Suppressor macrophage treated with lipopolysaccharide for 4 hours (primary cell): ENCODE measurements around the gene HOXA13.

Source experiments
- DNase-seq: peaks from one replicate; pipeline ENCODE4 v3.0.0-alpha.2; 2020

HOXA13 gene

DNA sequence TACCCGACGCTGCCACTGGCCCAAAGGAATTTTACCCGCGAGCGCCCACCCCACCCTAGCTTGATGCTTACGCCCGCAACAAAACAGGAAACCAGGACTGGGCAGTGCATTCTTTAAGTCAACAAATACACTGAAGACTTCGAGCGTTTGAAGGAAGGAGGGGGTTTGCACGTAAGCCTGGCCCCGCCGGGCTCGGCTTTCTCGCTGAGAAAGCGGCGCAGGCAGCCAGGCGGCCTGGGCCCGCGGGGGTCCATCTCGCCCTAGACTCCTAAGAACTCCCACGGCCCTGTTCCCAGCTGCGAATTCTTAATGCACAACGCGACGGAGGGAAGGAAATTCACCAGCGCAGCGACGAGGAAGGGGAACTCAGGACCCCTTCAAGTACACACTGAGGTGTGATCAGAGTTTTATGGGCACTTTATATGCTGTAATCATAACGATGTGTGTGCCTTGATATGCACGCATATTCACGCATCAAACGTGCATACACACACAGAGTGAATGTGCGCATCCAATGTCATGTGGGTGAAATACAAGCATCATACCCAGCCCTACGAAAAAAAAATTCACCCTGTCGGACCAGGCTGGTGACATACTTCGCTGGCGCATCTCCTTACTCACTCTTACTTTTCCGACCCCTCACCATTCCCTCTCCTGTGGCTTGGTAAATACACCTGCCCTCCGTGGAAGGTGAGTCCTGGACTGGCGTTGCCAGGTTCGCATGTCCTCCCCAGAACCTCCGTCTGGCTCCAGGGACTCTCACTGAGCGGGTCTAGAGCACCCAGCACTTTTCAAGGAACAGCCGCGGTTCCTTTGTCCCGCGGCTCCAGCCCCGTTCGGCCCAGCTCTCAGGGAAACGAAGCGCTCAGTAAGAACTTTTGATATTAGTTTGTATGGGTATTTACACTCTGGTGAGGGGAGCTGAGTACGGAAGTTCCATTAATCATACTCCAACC lies 5.7 kb upstream of the HOXA13 start:
- DNase-seq, result no peak

GRCh38 chr7:27204851-27205322 lies 5.0 kb upstream of the HOXA13 start:
- DNase-seq, result no peak

- DNase-seq, result no peak
Observed at GRCh38 chr7:27203964-27204594, 4.2 kb upstream of the HOXA13 start.

DNA sequence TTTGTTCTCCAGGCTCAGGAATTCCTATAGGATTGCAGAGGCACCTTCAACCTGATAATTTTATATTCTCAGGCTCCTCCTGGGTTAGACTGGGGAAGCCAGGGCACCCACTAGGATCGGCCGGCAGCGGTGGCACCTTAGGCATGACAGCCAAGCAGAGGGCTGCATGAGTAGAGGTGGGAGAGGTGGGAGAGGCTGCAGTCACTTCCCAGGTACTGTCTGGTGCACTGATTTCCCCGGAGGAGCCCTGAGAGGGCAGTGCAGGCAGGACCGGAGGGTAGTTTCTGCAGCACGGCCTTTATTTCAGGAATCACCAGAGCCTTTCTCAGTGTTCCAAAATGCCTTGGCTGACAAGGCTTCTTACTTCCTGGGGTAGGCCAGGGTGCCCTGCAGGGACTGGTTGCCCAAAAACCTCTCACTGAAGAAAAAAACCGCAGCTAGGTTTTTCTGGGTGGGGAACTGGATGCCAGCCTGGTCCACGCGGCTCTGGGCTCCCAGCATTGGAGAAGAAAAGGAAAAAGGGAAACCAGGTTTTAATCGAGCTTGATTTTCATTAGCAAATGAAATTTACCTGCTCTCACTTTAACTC lies 3.6 kb upstream of the HOXA13 start:
- no peak for DNase-seq

DNA sequence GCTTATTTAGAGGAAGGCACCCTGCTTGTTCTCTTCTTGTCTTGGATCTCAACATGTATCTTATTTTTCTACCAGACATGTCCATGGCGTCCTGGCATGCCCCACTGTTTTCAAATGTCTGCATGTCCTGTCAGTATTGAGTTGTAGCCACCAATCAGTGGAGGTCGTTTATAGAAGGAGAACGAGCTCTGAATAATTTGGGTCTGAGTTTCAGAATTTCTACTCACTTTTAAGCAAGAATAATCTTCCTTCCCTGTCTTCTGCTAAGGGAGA lies 2.9 kb upstream of the HOXA13 start:
- DNase-seq, result no peak

DNA sequence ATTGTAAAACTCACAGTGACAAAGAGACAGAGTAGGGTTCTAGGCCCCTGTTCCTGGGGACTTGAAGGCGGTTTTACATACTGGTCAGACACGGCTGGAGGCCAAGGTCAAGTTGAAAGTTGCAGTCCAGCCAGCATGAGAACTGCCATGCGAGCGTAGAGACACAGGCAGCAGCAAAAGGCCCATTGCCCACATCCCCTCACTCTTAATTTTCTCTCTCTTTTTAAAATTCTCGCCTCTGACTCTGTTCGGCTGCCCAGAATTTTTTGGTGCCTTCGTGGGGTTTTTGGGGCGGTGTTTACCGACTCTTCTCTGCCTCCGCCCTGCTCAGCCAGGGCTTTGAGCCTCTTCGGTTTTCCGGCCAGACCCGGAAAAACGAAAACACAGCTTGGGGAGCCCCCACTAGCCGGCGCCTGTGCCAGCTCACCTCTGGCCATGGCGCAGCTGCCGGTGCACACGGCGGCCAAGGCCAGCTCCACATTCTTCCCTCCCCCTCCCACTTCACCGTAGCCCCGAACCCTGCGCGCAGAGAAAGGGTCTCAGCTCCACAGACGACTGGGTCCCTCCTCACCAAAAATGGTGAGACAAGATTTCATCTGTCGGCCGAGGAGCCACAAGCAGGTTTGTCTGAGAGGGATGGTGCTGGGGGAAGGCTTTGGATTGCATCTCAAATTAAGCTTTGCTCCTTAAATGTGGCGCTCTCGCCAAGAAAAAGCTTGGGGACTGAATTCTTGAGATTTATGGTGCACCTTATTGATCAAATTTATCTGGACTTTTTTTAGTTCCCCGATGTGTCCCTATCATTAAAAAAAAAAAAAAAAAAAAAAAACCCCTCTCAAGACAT lies 2.3 kb upstream of the HOXA13 start:
- no peak for DNase-seq

GRCh38 chr7:27201580-27202017 lies 1.7 kb upstream of the HOXA13 start:
- no peak for DNase-seq

- peak; percentile 77 for DNase-seq
Observed at GRCh38 chr7:27200761-27201579, 1.1 kb upstream of the HOXA13 start.

- DNase-seq, result peak; percentile 21
Observed at GRCh38 chr7:27198871-27199801, 755 bp downstream of the HOXA13 start.

GRCh38 chr7:27198138-27198841 lies 1.6 kb downstream of the HOXA13 start:
- DNase-seq, result no peak

GRCh38 chr7:27197137-27198042 lies 2.5 kb downstream of the HOXA13 start:
- no peak for DNase-seq

DNA sequence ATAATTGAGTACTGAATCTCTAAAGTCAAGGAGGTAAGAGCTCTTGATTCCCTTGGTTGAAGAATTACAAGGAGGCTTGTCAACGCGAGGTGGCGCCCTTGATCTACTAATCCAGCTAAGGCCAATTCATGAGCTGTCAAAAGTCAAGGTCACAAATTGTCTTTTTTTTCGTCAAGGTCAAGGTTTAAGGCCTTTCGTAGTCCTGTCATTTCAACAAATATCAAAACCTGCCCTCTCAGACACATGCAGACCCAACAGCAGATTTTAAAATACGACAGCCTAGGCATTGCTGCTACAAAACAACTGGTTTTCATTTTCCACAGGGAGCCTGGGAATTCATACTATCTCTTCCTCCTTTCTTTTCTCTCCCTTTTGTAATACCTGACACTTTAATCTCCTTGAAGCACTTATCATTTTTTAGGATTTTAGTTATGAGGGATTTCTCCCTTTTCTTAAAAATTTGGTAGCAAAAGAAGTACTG lies 3.6 kb downstream of the HOXA13 start:
- peak; percentile 84 for DNase-seq

DNA sequence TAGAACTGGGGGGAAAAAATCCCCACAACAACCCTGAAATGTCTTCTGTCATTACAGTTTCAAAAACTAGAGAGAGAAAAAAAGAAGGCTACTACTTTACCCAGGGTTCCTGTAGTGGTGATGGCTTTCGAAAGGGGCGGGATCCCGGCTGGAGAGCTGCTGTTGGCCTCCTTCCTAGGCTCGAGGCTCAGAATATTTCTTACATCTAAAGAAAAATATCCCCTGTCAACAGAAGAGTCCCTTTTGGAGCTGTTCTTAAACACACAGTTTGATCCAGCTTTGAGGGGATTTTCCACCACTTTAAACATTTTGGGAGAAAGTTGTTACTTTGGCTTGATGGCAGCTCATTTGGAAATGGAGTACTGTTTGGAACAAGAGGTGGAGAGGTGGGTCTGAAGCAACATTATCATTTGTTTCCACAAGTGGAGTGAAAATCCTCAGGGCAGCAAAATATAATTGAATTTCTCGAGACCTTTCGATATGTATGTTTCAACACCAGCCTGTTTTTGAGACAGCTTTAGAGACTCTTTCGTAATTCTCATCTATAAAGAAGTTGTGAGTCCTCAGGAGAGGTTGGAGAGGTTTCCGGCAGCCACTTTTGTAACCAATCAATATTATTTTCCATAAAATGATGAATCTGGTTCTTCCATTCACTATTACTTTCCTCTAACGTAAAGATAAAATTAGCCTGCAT lies 5.1 kb downstream of the HOXA13 start:
- no peak for DNase-seq

DNA sequence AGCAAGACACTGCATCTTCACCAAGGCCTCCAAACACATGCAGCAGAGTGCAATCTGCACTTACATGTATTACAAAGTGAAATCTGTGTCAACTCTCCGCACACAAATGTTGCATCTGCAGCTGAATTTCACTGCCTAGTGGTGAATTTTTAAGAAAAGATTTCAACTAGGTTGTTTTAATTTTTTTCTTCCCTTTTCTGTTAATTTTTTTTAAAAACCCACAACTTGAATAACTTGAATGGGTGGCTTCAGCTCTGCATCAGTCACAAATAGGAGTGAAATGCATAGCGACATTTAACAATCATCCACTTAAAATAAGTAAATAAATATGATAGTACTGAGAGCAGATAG lies 5.9 kb downstream of the HOXA13 start:
- DNase-seq, result no peak

DNA sequence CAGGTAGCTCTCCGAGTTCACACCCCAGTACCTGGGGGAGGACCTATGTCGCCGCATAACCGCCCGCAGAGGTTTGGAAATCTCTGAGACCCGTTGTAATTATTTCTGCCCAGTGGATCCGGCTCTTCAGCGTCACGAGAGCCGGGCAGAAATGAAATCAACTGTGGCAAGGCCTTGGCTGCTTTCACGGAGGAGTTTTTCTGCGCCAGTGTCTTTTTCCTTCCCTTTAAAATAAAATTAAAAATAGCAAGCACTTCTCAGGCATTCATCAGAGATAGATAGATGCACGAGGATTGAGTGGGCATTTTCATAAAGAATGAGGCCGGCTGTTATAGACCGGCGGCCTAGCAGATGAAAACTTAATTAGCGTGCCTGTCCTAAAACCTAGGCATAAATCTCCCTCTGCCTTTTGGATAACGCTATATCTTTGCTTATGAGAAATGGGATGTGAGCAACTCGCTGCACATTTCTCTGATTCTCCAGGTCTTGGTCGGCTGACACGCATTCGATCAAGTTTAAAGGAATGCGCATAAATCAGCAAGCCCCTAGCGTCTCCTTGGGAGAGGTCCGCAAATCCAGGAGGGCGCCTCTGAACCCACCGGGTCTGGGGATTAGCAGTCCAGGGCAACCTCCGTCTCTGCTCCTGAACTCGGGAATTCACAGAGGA lies 6.4 kb downstream of the HOXA13 start:
- DNase-seq, result no peak

GRCh38 chr7:27192546-27193334 lies 7.2 kb downstream of the HOXA13 start:
- peak; percentile 72 for DNase-seq
